Stimulated activated naive CD8-positive, alpha-beta T cell treated with anti-CD3 and anti-CD28 coated beads, Interleukin-15, Interleukin-2, amounts not matched to agents 100 ng/mL and 50 ng/mL, for 24 hours (primary cell): ENCODE data around the gene ADGRD1.

Source experiments
- H3K27ac Mint-ChIP-seq: one replicate; pipeline ENCODE4 v1.8.0; 2021; ENCODE audit warnings: mild to moderate bottlenecking, mixed read lengths
- H3K27me3 Mint-ChIP-seq: one replicate; pipeline ENCODE4 v1.8.0; 2021; ENCODE audit warnings: mixed read lengths
- H3K36me3 Mint-ChIP-seq: one replicate; pipeline ENCODE4 v1.8.0; 2021; ENCODE audit warnings: low read depth, mixed read lengths
- H3K4me1 Mint-ChIP-seq: one replicate; pipeline ENCODE4 v1.8.0; 2021; ENCODE audit warnings: low read depth, mixed read lengths
- H3K4me3 Mint-ChIP-seq: one replicate; pipeline ENCODE4 v1.8.0; 2021; ENCODE audit warnings: mild to moderate bottlenecking, mixed read lengths
- H3K9me3 Mint-ChIP-seq: one replicate; pipeline ENCODE4 v1.8.0; 2021; ENCODE audit warnings: mixed read lengths

ADGRD1 gene

GRCh38 chr12:131035245-131035681, 81.6 kb downstream of the ADGRD1 start:
- H3K27ac Mint-ChIP-seq, result no peak overlapping the region
- peaks cover 6% of the 10 kb centered on the region for H3K27me3 Mint-ChIP-seq
- H3K4me1 Mint-ChIP-seq, result no peaks in the 10 kb centered on the region
- H3K36me3 Mint-ChIP-seq, result no peaks in the 10 kb centered on the region
- H3K9me3 Mint-ChIP-seq, result peaks cover 3% of the 10 kb centered on the region
- no peak overlapping the region for H3K4me3 Mint-ChIP-seq

DNA sequence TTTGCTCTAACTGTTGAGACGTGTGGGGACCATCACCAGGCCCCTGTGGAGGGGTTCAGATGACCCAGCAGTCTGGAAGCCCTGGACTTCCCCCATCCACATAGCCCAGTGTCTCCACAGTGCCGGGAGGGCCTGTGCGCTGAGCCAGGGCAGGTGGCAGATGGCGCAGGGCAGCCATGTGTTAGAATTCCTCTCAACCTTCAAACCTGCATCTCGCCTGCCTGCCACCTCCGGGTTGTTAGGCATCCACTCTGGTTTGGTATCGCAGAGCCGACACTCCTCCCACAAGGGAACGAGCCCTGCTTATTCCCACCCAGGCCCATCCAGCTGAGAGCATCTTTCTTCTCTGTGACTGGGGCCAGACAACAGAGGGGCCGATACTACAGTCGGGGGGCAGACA, 84.5 kb downstream of the ADGRD1 start:
- Mint-ChIP-seq H3K4me1 (no peaks in the 10 kb centered on the region), H3K27me3 (no peaks in the 10 kb centered on the region), H3K27ac (no peak overlapping the region), H3K36me3 (no peaks in the 10 kb centered on the region), H3K4me3 (no peak overlapping the region), H3K9me3 (peaks cover 3% of the 10 kb centered on the region)

- no peaks in the 10 kb centered on the region for H3K27me3 Mint-ChIP-seq
- no peaks in the 10 kb centered on the region for H3K4me1 Mint-ChIP-seq
- H3K27ac Mint-ChIP-seq, result no peak overlapping the region
- H3K4me3 Mint-ChIP-seq, result no peak overlapping the region
- peaks cover 3% of the 10 kb centered on the region for H3K9me3 Mint-ChIP-seq
- no peaks in the 10 kb centered on the region for H3K36me3 Mint-ChIP-seq
Observed at GRCh38 chr12:131038961-131039950, 85.5 kb downstream of the ADGRD1 start.

GRCh38 chr12:131040491-131040890, 86.8 kb downstream of the ADGRD1 start:
- Mint-ChIP-seq H3K27me3 (no peaks in the 10 kb centered on the region), H3K4me1 (no peaks in the 10 kb centered on the region)

DNA sequence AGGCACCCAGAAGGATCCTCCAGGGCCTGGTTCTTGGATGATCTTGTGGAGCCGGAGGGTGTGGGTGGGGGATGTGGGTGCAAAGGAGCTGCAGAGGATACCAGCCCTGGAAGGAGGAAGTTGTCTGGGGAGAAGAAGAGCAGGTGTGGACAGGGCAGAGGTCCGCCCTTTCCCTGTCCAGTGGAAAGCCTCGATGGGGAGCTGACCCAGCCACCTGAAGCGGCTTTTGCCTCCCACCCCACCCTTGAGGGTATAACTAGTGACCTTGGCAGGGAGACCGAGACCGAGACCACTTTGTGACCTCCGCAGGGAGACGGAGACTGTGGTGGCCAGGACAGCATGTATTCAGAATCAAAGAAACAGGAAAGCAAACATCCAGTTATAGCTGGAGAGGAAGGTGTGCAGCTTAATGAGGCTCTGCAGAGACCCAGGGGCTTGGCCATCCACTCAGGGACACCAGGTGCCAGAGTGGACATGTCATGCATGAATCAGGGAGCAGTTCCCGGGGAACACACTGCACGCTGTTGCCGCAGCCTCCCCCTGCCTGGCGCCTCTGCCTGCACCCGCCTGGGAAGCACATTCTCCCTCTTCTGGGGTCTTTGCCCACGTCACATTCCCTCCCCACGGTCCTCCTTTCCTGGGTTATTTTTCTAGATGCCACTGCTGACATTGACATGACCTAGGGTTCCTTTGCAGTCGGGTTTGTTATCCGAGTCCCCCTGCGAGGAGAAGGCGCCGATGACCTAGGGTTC, 87.7 kb downstream of the ADGRD1 start:
- Mint-ChIP-seq H3K4me1 (no peaks in the 10 kb centered on the region), H3K9me3 (peaks cover 3% of the 10 kb centered on the region), H3K4me3 (no peak overlapping the region), H3K27ac (no peak overlapping the region), H3K36me3 (no peaks in the 10 kb centered on the region), H3K27me3 (no peaks in the 10 kb centered on the region)

More at GRCh38 chr12:131040491-131040890, 86.8 kb downstream of the ADGRD1 start:
- no peaks in the 10 kb centered on the region for H3K36me3 Mint-ChIP-seq
- no peak overlapping the region for H3K27ac Mint-ChIP-seq
- H3K4me3 Mint-ChIP-seq, result no peak overlapping the region
- H3K9me3 Mint-ChIP-seq, result peaks cover 3% of the 10 kb centered on the region

DNA sequence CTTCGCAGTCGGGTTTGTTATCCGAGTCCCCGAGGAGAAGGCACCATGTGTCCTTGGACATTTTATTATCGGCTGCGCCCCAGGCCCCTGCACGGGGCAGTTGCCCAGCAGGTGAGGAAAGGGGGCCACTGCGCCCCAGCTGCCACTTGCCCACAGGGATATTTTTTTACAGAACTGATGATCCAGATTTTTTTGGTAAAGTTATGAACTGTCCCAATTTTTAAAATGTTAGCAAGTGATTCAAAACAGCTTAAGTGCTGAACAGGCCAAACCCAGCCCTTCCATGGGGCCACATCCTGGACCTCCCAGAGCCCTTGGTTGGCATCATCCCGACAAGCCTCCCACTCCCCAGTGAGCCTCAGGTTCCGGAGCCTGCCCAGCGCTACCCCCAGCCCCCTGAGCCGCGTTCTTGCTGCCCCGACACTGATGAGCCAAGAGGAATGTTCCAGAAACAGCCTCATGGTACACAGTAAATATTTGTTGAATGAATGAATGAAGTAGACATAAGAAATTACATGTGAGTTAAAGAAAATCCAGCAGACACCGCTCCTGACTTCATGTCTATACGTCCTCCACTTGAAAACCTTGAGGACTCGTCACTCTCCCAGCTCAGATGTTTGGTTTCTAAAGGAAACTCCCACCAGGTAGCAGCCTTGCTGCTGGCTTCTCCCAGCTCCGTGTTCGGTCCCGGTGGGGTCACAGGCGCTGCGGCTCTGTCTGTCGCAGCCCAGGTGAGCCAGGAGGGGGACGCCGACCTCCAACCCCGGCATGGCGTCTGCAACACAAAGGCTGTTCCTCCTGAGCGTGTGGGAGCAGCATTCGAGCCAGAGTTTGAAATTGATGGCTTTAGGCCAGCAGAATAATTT, 88.5 kb downstream of the ADGRD1 start:
- H3K4me1 Mint-ChIP-seq, result no peaks in the 10 kb centered on the region
- H3K27me3 Mint-ChIP-seq, result no peaks in the 10 kb centered on the region
- H3K27ac Mint-ChIP-seq, result no peak overlapping the region
- H3K9me3 Mint-ChIP-seq, result peaks cover 3% of the 10 kb centered on the region
- H3K36me3 Mint-ChIP-seq, result no peaks in the 10 kb centered on the region
- H3K4me3 Mint-ChIP-seq, result no peak overlapping the region

DNA sequence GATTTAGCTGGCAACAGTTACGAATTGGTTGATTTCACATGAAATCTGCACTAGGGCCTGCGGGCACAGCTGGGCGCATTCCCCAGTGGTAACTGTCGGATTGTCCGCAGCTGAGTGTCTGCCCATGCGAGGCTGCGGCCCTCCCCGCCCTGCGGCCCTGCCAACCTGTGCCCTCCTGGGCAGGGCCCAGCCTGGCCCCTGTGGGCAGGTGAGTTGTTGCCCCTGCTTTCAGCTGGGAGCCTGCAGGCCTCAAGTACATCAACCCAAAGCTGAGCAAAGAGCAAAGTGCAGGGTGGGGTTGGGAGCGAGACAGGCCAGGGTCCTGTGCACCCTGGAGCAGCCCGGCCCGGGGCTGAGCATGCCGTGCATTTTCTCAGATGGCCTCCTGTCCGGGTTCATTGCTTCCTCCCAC, 89.1 kb downstream of the ADGRD1 start:
- Mint-ChIP-seq H3K9me3 (peaks cover under 1% of the 10 kb centered on the region), H3K27me3 (no peaks in the 10 kb centered on the region), H3K36me3 (no peaks in the 10 kb centered on the region), H3K4me1 (no peaks in the 10 kb centered on the region), H3K27ac (no peak overlapping the region), H3K4me3 (no peak overlapping the region)

- Mint-ChIP-seq H3K27ac (no peak overlapping the region), H3K9me3 (no peaks in the 10 kb centered on the region), H3K36me3 (no peaks in the 10 kb centered on the region)
Observed at GRCh38 chr12:131043401-131043871, 89.7 kb downstream of the ADGRD1 start.

DNA sequence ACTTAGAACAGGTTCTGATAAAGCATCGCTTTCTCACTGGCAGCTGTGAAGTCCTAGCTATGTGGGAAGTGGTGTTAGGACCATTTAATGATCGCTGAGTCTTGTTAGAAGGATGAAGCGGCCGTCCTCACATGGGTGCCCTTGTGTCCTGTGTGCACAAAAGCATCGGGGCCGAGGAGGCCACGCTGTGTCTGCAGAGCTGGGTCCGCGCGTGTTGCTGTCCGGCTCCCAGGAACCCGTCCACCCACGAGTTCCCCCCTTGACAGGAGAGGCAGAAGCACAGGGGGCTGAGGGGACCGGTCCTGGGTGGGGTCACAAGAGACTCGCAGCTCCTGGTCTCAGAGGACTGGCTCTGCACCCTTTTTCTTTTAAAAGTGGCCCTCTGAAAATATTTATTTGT, 90.4 kb downstream of the ADGRD1 start:
- H3K27ac Mint-ChIP-seq, result no peak overlapping the region
- H3K4me1 Mint-ChIP-seq, result no peaks in the 10 kb centered on the region
- H3K36me3 Mint-ChIP-seq, result no peaks in the 10 kb centered on the region
- no peak overlapping the region for H3K4me3 Mint-ChIP-seq
- H3K9me3 Mint-ChIP-seq, result no peaks in the 10 kb centered on the region
- H3K27me3 Mint-ChIP-seq, result no peaks in the 10 kb centered on the region

More at GRCh38 chr12:131043401-131043871, 89.7 kb downstream of the ADGRD1 start:
- Mint-ChIP-seq H3K27me3 (no peaks in the 10 kb centered on the region), H3K4me1 (no peaks in the 10 kb centered on the region), H3K4me3 (no peak overlapping the region)

- no peaks in the 10 kb centered on the region for H3K27me3 Mint-ChIP-seq
- H3K9me3 Mint-ChIP-seq, result no peaks in the 10 kb centered on the region
- H3K36me3 Mint-ChIP-seq, result no peaks in the 10 kb centered on the region
- no peak overlapping the region for H3K27ac Mint-ChIP-seq
- no peak overlapping the region for H3K4me3 Mint-ChIP-seq
- no peaks in the 10 kb centered on the region for H3K4me1 Mint-ChIP-seq
Observed at GRCh38 chr12:131044760-131045381, 91.2 kb downstream of the ADGRD1 start.

- Mint-ChIP-seq H3K4me3 (no peak overlapping the region), H3K27me3 (no peaks in the 10 kb centered on the region), H3K4me1 (no peaks in the 10 kb centered on the region), H3K27ac (no peak overlapping the region), H3K9me3 (no peaks in the 10 kb centered on the region), H3K36me3 (no peaks in the 10 kb centered on the region)
Observed at GRCh38 chr12:131045705-131046460, 92.2 kb downstream of the ADGRD1 start.

- H3K27me3 Mint-ChIP-seq, result no peaks in the 10 kb centered on the region
- H3K4me1 Mint-ChIP-seq, result no peaks in the 10 kb centered on the region
- no peak overlapping the region for H3K27ac Mint-ChIP-seq
- H3K36me3 Mint-ChIP-seq, result no peaks in the 10 kb centered on the region
- no peaks in the 10 kb centered on the region for H3K9me3 Mint-ChIP-seq
- no peak overlapping the region for H3K4me3 Mint-ChIP-seq
Observed at GRCh38 chr12:131046813-131047788, 93.4 kb downstream of the ADGRD1 start.
